GM23248 (cell line): ENCODE measurements around the gene PRXL2A.

ENCODE experiments used
- EZH2 ChIP-seq: fragments of 200-600 bp; sonication (generic); IDR thresholded peaks from 2 replicates; pipeline ENCODE4 v1.6.1; 2018; ENCODE audit warnings: antibody characterized with exemption, mild to moderate bottlenecking; ENCODE audit not compliant: insufficient read depth, poor library complexity, severe bottlenecking
- EZH2phosphoT487 ChIP-seq: fragments of 200-600 bp; sonication (generic); IDR thresholded peaks from 2 replicates; pipeline ENCODE4 v1.6.1; 2018; ENCODE audit warnings: antibody characterized with exemption, moderate library complexity, mild to moderate bottlenecking, low read depth; ENCODE audit not compliant: insufficient read depth

DNA sequence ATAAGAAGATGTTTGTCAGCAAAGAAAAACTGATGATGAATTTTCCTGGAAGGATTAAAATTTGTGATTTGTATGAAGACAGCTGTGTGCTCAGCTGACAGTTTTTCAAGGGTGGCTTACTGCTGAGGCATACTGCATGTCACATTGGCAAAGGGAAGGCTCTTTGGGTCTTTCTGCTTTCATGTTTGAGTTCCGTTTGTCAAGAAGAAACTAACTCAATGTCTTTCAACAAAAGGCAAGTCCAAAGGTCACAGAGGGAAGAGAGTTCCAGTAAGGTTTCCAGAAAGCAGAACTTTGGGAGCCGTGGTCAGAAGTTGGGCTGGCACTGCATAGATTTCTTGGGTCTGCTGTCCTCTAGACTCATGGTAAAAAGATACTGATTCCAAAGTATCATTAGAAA is 34.8 kb upstream of the PRXL2A start:
- TF ChIP-seq EZH2phosphoT487, result no peak
- no peak for TF ChIP-seq EZH2
